Measurements from ENCODE around the gene ASB10. TPM values are rescaled to one million over a fixed set of nuclear protein-coding genes. Genes with fewer than 3 reads are reported as not detected.

ASB10 gene
- total RNA-seq, 2 donors from 2014 or later, result not detected

- Mint-ChIP-seq H3K9me3 (no peaks in the 10 kb centered on the region), H3K27me3 (no peaks in the 10 kb centered on the region), H3K27ac (no peak overlapping the region), H3K36me3 (no peaks in the 10 kb centered on the region), H3K4me1 (ENCODE audit: low read depth in 2 of 2) (no peaks in the 10 kb centered on the region), H3K4me3 (no peak overlapping the region)
- no peak for ATAC-seq
- no peak for DNase-seq (ENCODE audit: low spot score)
Measured at GRCh38 chr7:151129117-151129959, 57.7 kb downstream of the ASB10 start.

GRCh38 chr7:151128716-151129115 is 58.3 kb downstream of the ASB10 start:
- Mint-ChIP-seq H3K27me3 (no peaks in the 10 kb centered on the region), H3K4me3 (no peak overlapping the region), H3K4me1 (ENCODE audit: low read depth in 2 of 2) (peaks cover 4 to 5% of the 10 kb centered on the region in 2 donors), H3K36me3 (no peaks in the 10 kb centered on the region), H3K9me3 (no peaks in the 10 kb centered on the region), H3K27ac (no peak overlapping the region)
- DNase-seq (ENCODE audit: low spot score) (no peak), ATAC-seq (no peak)

DNA sequence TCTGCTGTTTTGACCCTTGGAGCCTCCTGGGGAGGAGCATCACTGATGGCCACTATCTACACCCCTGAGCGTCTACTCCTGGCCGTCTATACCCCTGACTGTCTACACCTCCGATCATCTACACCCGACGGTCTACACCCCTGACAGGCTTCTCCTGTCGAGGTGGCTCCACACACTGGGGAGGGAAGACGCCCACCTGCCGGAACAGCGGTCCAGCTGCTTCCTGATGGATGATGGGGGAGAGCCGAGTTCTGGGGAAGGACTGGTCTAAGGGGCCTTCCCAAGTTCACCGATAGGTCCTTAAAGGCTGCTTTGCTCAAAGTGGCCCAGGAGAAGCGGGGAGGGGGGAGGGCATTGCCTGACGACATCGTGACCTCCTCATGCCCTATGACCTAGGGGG is 58.9 kb downstream of the ASB10 start:
- no peaks in the 10 kb centered on the region for H3K36me3 Mint-ChIP-seq
- H3K4me1 Mint-ChIP-seq (ENCODE audit: low read depth in 2 of 2), result peaks cover 4 to 5% of the 10 kb centered on the region in 2 donors
- H3K27me3 Mint-ChIP-seq, result no peaks in the 10 kb centered on the region
- no peak overlapping the region for H3K27ac Mint-ChIP-seq
- ATAC-seq, result no peak
- no peak for DNase-seq (ENCODE audit: low spot score)
- no peak overlapping the region for H3K4me3 Mint-ChIP-seq
- no peaks in the 10 kb centered on the region for H3K9me3 Mint-ChIP-seq

DNA sequence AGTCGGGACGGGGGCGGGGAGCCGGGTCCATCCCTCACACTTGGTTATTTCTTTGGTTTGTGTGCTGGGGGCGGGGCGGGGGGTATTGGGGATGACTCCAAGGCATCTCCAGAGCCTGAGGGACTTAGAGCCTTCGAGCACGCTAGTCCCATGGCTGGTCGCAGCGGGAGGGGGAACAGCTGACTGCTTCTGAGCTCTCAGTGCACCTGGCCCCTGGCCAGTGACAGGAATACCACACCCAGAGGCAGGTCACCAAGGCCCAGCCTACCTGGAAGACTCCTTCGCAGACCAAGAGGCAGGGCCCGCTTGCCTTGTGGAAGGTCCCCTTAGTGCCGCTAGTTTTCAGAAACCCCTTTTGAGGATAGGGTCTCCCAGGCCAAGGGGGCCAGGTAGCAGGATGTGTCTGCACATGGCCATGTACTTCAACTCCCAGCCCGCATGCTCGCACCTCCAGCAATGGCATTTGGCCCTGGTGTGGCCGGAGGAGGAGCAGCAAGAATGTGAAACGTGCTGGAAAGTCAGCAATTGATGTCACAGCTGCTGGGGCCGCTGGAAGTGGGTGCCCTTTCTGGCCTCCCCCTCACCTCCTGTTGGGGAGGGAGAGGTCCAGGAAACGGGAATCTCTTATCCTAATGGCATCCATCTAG is 60.4 kb downstream of the ASB10 start:
- ATAC-seq (no peak), DNase-seq (ENCODE audit: low spot score) (no peak)
- Mint-ChIP-seq H3K4me3 (no peak overlapping the region), H3K36me3 (no peaks in the 10 kb centered on the region), H3K27me3 (no peaks in the 10 kb centered on the region), H3K4me1 (ENCODE audit: low read depth in 2 of 2) (peaks cover 4 to 5% of the 10 kb centered on the region in 2 donors), H3K9me3 (no peaks in the 10 kb centered on the region), H3K27ac (no peak overlapping the region)

- H3K36me3 Mint-ChIP-seq, result no peaks in the 10 kb centered on the region
- H3K9me3 Mint-ChIP-seq, result no peaks in the 10 kb centered on the region
- DNase-seq (ENCODE audit: low spot score) (no peak), ATAC-seq (no peak)
- no peaks in the 10 kb centered on the region for H3K27me3 Mint-ChIP-seq
- H3K4me1 Mint-ChIP-seq (ENCODE audit: low read depth in 2 of 2), result peaks cover 4 to 5% of the 10 kb centered on the region in 2 donors
- H3K4me3 Mint-ChIP-seq, result no peak overlapping the region
- no peak overlapping the region for H3K27ac Mint-ChIP-seq
Measured at GRCh38 chr7:151125846-151126481, 61.1 kb downstream of the ASB10 start.

Other genes with a start within 250 kb of the ASB10 start
- under 1 TPM in 1 of 2 donors, not detected in 1; 0.22 TPM for gene KCNH2, start 208.9 kb downstream of the ASB10 start, total RNA-seq
- gene NOS3, start 196.2 kb downstream of the ASB10 start, total RNA-seq, result 1 to 10 TPM; 1.2 to 8.0 TPM
- 1 to 10 TPM; 2.5 to 2.7 TPM for gene ATG9B, start 162.8 kb downstream of the ASB10 start, total RNA-seq
- 10 to 100 TPM; 43.1 to 82.8 TPM for gene ABCB8, start 158.8 kb downstream of the ASB10 start, total RNA-seq
- gene ASIC3, start 138.7 kb downstream of the ASB10 start, total RNA-seq, result 1 to 10 TPM; 2.8 to 4.7 TPM
- 10 to 100 TPM; 12.5 to 16.2 TPM for gene CDK5, start 129.4 kb downstream of the ASB10 start, total RNA-seq
- 100 to 1,000 TPM; 117 to 195 TPM for gene SLC4A2, start 127.7 kb downstream of the ASB10 start, total RNA-seq
- gene FASTK, start 106.4 kb downstream of the ASB10 start, total RNA-seq, result 100 to 1,000 TPM in 1 of 2 donors, 10 to 100 TPM in 1; 84.4 to 131 TPM
- gene TMUB1, start 103.8 kb downstream of the ASB10 start, total RNA-seq, result 10 to 100 TPM; 65.5 to 73.1 TPM
- gene AGAP3, start 100.8 kb downstream of the ASB10 start, total RNA-seq, result 100 to 1,000 TPM in 1 of 2 donors, 10 to 100 TPM in 1; 28.4 to 101 TPM
- gene GBX1, start 19.6 kb downstream of the ASB10 start, total RNA-seq, result not detected
- gene H2BK1, start 23.2 kb upstream of the ASB10 start, total RNA-seq, result not detected
- gene ABCF2, start 40.0 kb upstream of the ASB10 start, total RNA-seq, result 100 to 1,000 TPM in 1 of 2 donors, 10 to 100 TPM in 1; 68.4 to 118 TPM
- gene CHPF2, start 45.2 kb upstream of the ASB10 start, total RNA-seq, result 10 to 100 TPM; 54.6 to 67.6 TPM
- gene SMARCD3, start 61.4 kb upstream of the ASB10 start, total RNA-seq, result 1 to 10 TPM in 1 of 2 donors, under 1 TPM in 1; 0.93 to 1.2 TPM
- gene NUB1, start 154.6 kb upstream of the ASB10 start, total RNA-seq, result 10 to 100 TPM; 53.6 to 66.9 TPM
- gene WDR86, start 222.8 kb upstream of the ASB10 start, total RNA-seq, result not detected